ENCODE measurements around the gene CA10.

Gene CA10

GRCh38 chr17:51666971-51667705 is 491.4 kb downstream of the CA10 start:
- TF ChIP-seq ZNF70 (CRISPR knock-in tag; IDR thresholded peaks at IDR 0.05): no peak
- TF ChIP-seq RARB (CRISPR knock-in tag; IDR thresholded peaks at IDR 0.05): no peak
- no peak for TF ChIP-seq BACH2 (CRISPR knock-in tag; IDR thresholded peaks at IDR 0.05; ENCODE audit: borderline replicate concordance)
- no peak for TF ChIP-seq ZC3H10 (CRISPR knock-in tag; IDR thresholded peaks at IDR 0.05)
- TF ChIP-seq CREB5 (CRISPR knock-in tag; IDR thresholded peaks at IDR 0.05; ENCODE audit: low read depth): no peak
- no peak for TF ChIP-seq SNAI2 (CRISPR knock-in tag; IDR thresholded peaks at IDR 0.05)
- TF ChIP-seq ISL1 (CRISPR knock-in tag; IDR thresholded peaks at IDR 0.05): no peak
- no peak for TF ChIP-seq ZFP30 (CRISPR knock-in tag; IDR thresholded peaks at IDR 0.05)
- TF ChIP-seq POU6F1 (CRISPR knock-in tag; IDR thresholded peaks at IDR 0.05; ENCODE audit: borderline replicate concordance, low read depth): no peak
- no peak for TF ChIP-seq TCF4 (CRISPR knock-in tag; IDR thresholded peaks at IDR 0.05; ENCODE audit: borderline replicate concordance)
- no peak for TF ChIP-seq ARNTL (CRISPR knock-in tag; IDR thresholded peaks at IDR 0.05; ENCODE audit: borderline replicate concordance, low read depth)
- TF ChIP-seq OSR1 (CRISPR knock-in tag; IDR thresholded peaks at IDR 0.05): no peak
- no peak for TF ChIP-seq ZNF565 (CRISPR knock-in tag; conservative IDR thresholded peaks at IDR 0.05; ENCODE audit: low read depth)
- no peak for TF ChIP-seq GLIS3 (CRISPR knock-in tag; IDR thresholded peaks at IDR 0.05)
- TF ChIP-seq CSRNP3 (CRISPR knock-in tag; IDR thresholded peaks at IDR 0.05): no peak
- TF ChIP-seq CSDC2 (CRISPR knock-in tag; IDR thresholded peaks at IDR 0.05): no peak
- no peak for TF ChIP-seq TOX (CRISPR knock-in tag; IDR thresholded peaks at IDR 0.05; ENCODE audit: borderline replicate concordance)
- no peak for ATAC-seq

GRCh38 chr17:51662204-51663056 is 496.1 kb downstream of the CA10 start:
- peak; percentile 74; the same call in 1 of the 2 replicates for TF ChIP-seq ESRRG (CRISPR knock-in tag; IDR thresholded peaks at IDR 0.05)
- TF ChIP-seq ISL1 (CRISPR knock-in tag; IDR thresholded peaks at IDR 0.05): peak; percentile 89
- TF ChIP-seq OSR1 (CRISPR knock-in tag; IDR thresholded peaks at IDR 0.05): no peak
- peak; percentile 39; the same call in 1 of the 2 replicates for TF ChIP-seq TSHZ2 (CRISPR knock-in tag; IDR thresholded peaks at IDR 0.05)
- no peak for TF ChIP-seq ZFP3 (CRISPR knock-in tag; IDR thresholded peaks at IDR 0.05)
- no peak for ATAC-seq

GRCh38 chr17:51661403-51661802 is 497.1 kb downstream of the CA10 start:
- TF ChIP-seq ZNF70 (CRISPR knock-in tag; IDR thresholded peaks at IDR 0.05) (no peak), TSHZ2 (CRISPR knock-in tag; IDR thresholded peaks at IDR 0.05) (no peak), ESRRG (CRISPR knock-in tag; IDR thresholded peaks at IDR 0.05) (no peak), ZNF565 (CRISPR knock-in tag; conservative IDR thresholded peaks at IDR 0.05; ENCODE audit: low read depth) (no peak), TOX (CRISPR knock-in tag; IDR thresholded peaks at IDR 0.05; ENCODE audit: borderline replicate concordance) (no peak), ZFP3 (CRISPR knock-in tag; IDR thresholded peaks at IDR 0.05) (no peak), CSRNP3 (CRISPR knock-in tag; IDR thresholded peaks at IDR 0.05) (no peak), ARNTL (CRISPR knock-in tag; IDR thresholded peaks at IDR 0.05; ENCODE audit: borderline replicate concordance, low read depth) (no peak), ISL1 (CRISPR knock-in tag; IDR thresholded peaks at IDR 0.05) (no peak), BACH2 (CRISPR knock-in tag; IDR thresholded peaks at IDR 0.05; ENCODE audit: borderline replicate concordance) (no peak), SNAI2 (CRISPR knock-in tag; IDR thresholded peaks at IDR 0.05) (no peak)
- ATAC-seq: no peak
